GM18870 (cell line): ENCODE data around the gene YPEL5.
"Not testable (repeated sequence)": the region's sequence is repeated elsewhere in the genome, so short reads cannot be mapped to it uniquely, and the experiment has no call there.

Experiments used
- ATAC-seq: cut with Tn5 transposase; IDR thresholded peaks from one replicate; pipeline ENCODE4 v1.9.1; 2021; ENCODE audit warnings: moderate library complexity; ENCODE audit not compliant: unreplicated experiment

YPEL5 gene

GRCh38 chr2:30146337-30147195 lies at the start of gene YPEL5:
Gene YPEL5 (plus strand): TSS chr2:30147007. CDS start chr2:30156652, 9,645 bp downstream.
- peak; percentile 97 for ATAC-seq

DNA sequence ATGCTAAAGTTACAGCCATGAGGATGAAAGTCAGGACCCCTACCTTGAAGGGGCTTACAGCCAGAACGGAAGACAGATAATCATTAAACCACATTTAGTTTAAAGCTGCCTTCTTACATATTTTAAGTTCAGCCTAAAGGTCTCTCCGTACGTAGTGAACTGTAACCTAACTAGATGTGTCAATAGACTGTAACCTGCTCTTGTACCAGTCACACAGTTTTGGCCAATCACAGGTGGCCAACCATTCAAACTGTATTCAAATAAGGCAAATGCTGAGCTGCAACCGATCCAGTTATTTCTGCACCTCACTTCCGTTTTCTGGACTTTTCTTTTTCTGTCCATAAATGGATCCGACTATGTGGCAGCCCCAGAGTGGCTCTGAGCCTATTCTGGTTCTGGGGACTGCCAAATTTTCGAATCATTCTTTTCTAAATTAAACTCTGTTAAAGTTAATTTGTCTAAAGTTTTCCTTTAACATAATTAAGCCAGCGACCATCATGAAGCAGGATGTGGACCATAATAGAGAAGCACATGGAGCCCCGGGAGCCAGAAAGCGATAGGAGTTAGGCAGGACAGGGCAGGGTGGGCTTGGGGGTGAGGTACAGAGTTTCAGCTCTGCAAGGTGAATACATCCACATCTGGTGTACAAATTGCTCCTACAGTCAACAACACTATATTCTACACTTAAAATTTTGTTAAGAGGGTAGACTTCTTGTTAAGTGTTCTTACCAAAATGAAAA lies 48.4 kb upstream of the YPEL5 start:
- ATAC-seq: no peak

- not testable (repeated sequence) for ATAC-seq
Measured at GRCh38 chr2:30099366-30099765, 47.4 kb upstream of the YPEL5 start.

GRCh38 chr2:30100691-30101090 lies 46.1 kb upstream of the YPEL5 start:
- not testable (repeated sequence) for ATAC-seq

DNA sequence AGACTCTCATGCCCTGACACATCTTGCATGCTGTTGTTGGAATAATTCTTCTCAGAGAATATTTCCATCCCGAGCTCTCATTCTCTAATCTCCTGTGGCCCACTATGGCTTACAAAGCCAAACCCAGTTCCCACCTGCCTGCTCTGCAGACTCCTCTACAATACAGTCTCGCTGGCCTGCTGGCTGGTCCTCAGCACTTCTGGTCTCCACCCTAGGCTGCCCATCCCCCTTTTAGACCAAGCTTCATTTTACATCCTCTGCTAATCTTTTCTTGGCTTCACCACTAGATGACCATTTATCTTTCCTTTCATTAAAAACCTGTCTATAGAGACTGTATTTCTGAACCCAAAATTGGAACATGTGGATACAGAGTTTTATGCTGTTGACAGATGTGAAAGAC lies 42.5 kb upstream of the YPEL5 start:
- ATAC-seq: no peak

DNA sequence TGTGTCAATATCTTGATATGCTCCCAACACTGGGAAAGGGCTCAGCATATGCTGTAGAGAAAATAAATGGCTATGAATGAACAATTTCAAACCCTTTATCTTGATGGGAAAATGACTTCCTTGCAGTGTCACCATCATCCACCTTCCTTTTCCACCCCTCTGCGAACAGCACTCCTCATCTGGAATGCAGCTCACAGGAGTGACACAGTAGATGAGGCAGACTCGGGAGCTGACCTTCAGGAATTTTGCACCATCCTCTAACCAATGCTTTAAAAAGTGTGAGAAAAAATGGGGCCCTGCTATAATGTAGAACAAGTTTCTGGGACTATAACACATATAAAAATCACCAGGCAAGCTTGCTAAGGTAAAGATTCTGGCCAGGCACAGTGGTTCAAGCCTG lies 41.3 kb upstream of the YPEL5 start:
- no peak for ATAC-seq

DNA sequence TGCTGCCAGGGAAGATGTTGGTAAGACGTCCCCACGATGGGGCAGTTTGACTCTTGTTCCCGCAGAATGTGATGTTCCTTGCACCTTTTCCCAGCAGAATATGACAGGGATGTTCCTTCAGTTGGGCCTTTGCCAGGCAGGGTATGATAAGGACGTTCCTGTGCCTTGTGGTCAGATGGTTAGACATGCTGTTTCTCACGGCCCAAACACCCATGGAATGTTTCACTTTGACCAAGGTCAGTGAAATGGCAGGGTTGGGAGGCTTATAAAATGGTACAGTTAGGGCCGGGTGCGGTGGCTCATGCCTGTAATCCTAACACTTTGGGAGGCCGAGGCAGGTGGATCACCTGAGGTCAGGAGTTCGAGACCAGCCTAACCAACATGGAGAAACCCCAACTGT lies 40.3 kb upstream of the YPEL5 start:
- no peak for ATAC-seq

DNA sequence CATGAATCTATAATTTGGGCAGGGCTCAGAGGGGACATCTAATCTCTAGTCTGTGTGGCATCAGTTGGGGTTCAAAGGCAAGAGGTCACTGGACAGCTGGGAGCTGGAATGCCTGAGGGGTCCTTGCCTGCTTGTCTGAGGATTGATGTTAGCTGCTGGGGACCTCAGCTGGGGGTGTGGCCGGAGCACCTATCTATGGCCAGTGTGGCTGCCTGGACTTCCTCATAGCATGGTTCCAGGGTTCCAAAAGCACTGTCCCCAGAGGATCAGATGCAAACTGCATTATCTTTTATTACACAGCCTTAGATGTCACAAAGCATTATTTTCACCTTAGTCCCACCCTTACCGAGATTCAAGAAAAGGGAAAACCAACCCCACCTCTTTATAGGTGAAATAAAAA lies 38.6 kb upstream of the YPEL5 start:
- ATAC-seq: no peak

DNA sequence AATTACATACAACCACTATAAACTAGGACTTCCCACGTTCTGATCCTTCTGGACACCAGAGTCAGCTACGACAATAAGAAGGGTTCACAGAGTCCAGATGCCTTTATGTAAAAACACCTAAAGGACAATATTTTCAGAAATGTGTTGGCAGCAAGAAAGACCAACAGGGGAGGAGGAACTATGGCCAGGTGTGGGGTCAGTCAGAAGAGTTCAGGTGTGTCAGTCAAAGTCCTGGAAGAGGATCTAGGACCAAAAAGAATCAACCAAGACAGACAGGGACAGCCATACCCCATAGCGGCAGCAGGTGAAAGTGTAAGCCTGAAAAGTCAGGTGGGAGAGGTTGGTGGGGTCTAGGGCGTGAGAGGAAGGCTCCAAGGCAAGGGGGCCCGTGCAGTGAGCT lies 38.0 kb upstream of the YPEL5 start:
- no peak for ATAC-seq

GRCh38 chr2:30109856-30110255 lies 37.0 kb upstream of the YPEL5 start:
- ATAC-seq: no peak

DNA sequence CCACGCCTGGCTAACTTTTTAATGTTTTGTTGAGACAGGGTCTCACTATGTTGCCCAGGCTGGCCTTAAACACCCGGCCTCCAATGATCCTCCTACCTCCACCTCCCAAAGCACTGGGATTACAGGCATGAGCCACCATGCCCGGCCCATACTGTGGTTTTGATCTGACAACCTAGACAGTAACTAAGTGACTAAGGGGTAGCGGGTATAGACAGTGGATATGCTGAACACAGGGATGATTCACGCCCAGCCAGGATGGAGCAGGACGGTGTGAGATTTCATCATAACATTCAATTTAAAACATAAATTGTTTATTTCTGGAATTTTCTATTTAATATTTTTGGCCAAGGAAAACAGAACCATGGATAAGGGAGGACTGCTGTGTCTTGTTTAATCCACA lies 36.0 kb upstream of the YPEL5 start:
- no peak for ATAC-seq

DNA sequence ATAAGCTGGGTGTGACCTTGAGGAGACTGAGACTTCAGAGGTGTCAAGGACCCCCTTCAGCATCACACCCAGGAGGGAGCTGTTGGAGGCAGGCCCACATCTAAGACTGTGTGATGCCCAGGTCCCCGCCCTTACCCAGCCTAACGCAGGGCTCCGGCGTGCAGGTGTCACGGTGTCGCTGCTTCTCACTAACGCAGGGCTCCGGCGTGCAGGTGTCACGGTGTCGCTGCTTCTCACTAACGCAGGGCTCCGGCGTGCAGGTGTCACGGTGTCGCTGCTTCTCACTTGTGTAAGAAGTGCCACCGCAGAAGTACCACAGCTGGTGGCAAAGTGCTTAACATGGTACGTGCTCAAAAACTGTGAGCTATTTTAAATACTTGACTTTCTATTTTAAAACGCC lies 35.6 kb upstream of the YPEL5 start:
- ATAC-seq: not testable (repeated sequence)

DNA sequence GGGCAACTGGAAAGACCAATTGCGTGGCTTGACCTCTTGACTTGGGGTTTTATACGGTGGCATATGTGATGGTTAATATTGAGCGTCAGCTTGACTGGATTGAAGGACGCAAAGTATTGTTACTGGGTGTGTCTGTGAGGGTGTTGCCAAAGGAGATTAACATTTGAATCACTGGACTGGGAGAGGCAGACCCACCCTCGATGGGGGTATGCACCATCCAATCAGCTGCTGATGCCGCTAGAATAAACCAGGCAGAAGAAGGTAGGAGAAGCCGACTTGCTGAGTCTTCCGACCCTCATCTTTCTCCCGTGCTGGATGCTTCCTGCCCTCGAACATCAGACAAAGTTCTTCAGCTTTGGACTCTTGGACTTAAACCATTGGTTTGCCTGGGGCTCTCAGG lies 34.2 kb upstream of the YPEL5 start:
- no peak for ATAC-seq

GRCh38 chr2:30113617-30114293 lies 33.1 kb upstream of the YPEL5 start:
- ATAC-seq: no peak

DNA sequence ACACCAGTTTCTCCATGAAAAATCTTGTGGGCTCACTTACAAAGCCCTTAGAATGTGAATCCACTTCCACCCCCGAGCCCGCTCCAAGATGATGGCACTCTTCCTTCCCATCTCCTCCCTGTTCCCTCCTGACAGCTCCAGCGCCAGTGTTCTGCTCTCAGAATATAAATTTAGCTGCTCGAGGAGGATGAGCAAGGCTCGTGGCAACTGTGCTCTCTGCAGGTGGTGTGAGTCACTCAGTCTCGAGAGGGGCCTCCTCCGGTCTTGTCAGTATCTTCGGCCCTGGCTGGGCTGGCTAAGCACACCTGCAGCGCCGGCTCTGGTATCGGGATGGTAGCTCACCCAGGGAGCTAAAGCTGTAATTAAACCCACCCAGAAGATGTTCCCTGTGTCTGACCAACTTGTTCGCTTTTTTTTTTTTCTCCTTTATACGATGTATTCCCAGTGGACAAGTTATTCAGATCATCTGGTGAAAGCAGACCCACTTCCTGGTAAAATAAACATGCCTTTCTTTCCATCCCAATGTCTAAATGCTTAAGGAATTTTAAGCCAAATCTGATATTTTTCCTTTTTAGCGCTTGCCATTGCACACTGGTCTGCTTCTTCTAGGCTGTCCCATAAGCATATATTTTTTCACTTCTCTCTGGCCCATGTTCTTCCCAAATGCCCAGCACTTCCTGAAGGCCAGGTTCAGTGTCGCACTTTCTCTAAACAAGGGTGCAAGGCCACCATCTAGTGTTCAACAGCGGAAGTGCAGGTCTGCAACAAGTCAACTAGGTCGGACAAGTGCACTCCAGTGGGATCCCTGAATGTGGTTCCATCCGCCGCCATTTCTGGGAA lies 31.4 kb upstream of the YPEL5 start:
- ATAC-seq: no peak

DNA sequence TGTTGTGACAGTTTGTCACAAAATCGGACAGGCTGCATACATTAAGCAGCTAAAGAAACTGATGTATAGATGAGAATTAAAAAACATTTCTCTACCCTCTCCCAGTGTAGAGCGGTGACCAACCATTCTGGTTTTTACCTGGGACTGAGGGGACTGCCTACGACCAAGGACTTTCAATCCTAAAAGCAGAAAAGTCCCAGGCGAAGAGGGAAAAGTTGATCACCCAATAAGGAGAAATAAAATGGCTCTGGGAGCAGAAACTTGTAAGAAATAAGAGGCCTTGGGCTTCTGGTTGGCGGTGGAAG lies 30.9 kb upstream of the YPEL5 start:
- no peak for ATAC-seq

- ATAC-seq: no peak
Measured at GRCh38 chr2:30122362-30122761, 24.4 kb upstream of the YPEL5 start.

DNA sequence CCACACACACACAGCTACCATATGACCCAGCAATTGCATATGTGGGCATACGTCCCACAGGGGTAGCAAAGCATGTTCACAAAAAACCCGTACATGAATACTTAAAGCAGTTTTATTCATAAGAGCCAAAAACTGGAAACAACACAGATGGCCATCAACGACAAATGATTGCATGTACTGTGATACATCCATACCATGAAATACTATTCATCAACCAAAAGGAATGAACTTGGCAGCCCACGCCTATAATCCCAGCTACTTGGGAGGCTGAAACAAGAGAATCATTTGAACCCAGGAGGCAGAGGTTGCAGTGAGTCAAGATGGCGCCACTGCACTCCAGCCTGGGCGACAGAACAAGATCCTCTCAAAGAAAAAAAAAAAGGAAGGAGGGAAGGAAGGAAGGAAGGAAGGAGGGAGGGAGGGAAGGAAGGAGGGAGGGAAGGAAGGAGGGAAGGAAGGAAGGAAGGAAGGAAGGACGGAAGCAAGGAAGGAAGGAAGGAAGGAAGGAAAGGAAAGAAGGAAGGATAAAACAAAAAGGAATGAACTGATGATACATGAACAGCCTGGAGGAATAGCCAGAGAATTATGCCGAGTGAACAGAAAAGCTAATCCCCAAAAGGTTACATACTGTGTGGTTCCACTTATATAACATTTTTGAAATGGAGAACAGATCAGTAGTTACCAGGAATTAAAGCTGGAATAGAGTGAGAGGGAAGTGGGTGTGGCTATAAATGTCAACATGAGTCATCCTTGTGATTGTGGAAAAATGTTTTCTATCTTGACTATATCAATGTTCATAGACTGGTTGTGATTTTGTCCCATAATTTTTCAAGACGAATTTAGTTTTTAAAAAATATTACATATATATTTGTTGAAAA lies 19.6 kb upstream of the YPEL5 start:
- ATAC-seq: no peak

DNA sequence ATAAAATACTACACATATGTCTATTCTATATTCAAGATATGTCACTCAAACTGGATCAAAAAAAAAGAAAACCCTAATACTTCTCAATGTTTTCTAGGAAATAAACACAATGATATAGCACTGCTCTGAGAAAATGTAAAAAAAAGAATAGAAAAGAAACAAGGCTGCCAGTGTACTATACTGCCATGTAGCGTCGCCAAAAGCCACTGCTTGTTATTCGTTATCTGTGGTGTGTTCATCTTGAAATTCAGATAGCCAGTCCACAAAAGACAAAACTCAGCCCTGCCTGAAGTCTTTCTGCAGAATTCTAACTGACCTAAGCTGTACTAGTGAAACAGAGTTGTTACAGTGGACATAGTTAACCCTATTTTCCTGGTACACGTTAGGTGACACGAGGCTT lies 12.2 kb upstream of the YPEL5 start:
- no peak for ATAC-seq

DNA sequence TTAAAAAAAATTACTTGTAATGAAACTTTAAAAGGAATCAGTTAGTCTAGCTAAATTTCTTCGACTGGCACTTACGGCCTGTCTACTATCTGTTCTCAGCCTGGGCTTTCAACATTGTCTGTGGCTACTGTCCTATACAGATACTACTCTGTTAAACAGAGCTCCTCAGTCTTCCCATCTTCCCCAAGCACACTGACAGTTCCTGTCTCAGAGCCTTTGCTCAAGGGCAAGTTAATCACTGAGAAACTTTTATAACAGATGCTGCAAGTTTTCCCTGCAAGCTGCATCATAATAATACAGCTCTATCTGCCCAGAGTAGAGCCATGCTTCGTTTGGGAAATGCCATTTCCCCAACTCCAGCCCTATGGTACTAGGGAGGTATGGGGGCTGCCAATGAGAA lies 11.3 kb upstream of the YPEL5 start:
- no peak for ATAC-seq
